Activated T-cell treated with anti-CD3 and anti-CD28 coated beads for 48 hours (primary cell): ENCODE results near the gene KIT.

Experiments
- DNase-seq: peaks from one replicate; pipeline ENCODE4 v3.0.0-alpha.2; 2020; ENCODE audit warnings: low read depth

KIT gene

GRCh38 chr4:54661169-54661568 lies 3.4 kb downstream of the KIT start:
- DNase-seq: no peak

- no peak for DNase-seq
Measured at GRCh38 chr4:54661686-54662085, 3.9 kb downstream of the KIT start.

- DNase-seq: no peak
Measured at GRCh38 chr4:54662123-54662522, 4.4 kb downstream of the KIT start.

- DNase-seq: no peak
Measured at GRCh38 chr4:54662901-54663585, 5.3 kb downstream of the KIT start.

GRCh38 chr4:54664400-54664799 lies 6.6 kb downstream of the KIT start:
- no peak for DNase-seq

- DNase-seq: no peak
Measured at GRCh38 chr4:54668014-54668611, 10.4 kb downstream of the KIT start.

GRCh38 chr4:54669831-54670230 lies 12.1 kb downstream of the KIT start:
- DNase-seq: no peak

- no peak for DNase-seq
Measured at GRCh38 chr4:54675721-54676461, 18.1 kb downstream of the KIT start.

- no peak for DNase-seq
Measured at GRCh38 chr4:54676658-54677057, 18.9 kb downstream of the KIT start.

- no peak for DNase-seq
Measured at GRCh38 chr4:54677416-54677815, 19.7 kb downstream of the KIT start.

GRCh38 chr4:54677853-54678650 lies 20.3 kb downstream of the KIT start:
- no peak for DNase-seq

- DNase-seq: no peak
Measured at GRCh38 chr4:54678826-54679225, 21.1 kb downstream of the KIT start.

- no peak for DNase-seq
Measured at GRCh38 chr4:54679813-54680212, 22.1 kb downstream of the KIT start.

- peak; percentile 25 for DNase-seq
Measured at GRCh38 chr4:54683616-54684346, 26.0 kb downstream of the KIT start.

GRCh38 chr4:54685810-54686209 lies 28.1 kb downstream of the KIT start:
- DNase-seq: no peak

GRCh38 chr4:54687887-54688841 lies 30.4 kb downstream of the KIT start:
- no peak for DNase-seq

- DNase-seq: no peak
Measured at GRCh38 chr4:54695337-54695736, 37.6 kb downstream of the KIT start.

- no peak for DNase-seq
Measured at GRCh38 chr4:54695788-54696187, 38.0 kb downstream of the KIT start.

- DNase-seq: no peak
Measured at GRCh38 chr4:54696649-54697048, 38.9 kb downstream of the KIT start.

GRCh38 chr4:54700986-54701385 lies 43.2 kb downstream of the KIT start:
- DNase-seq: no peak

- no peak for DNase-seq
Measured at GRCh38 chr4:54703182-54703581, 45.4 kb downstream of the KIT start.
